Measurements from ENCODE around the gene INTS2.
"Not testable (repeated sequence)": the region's sequence is repeated elsewhere in the genome, so short reads cannot be mapped to it uniquely, and the experiment has no call there.

INTS2 gene

GRCh38 chr17:61908292-61909037 is 19.3 kb downstream of the INTS2 start:
- H3K4me3 ChIP-seq (ENCODE audit: low read depth, low read length) = no peak overlapping the region
- TF ChIP-seq, protein P1, sequence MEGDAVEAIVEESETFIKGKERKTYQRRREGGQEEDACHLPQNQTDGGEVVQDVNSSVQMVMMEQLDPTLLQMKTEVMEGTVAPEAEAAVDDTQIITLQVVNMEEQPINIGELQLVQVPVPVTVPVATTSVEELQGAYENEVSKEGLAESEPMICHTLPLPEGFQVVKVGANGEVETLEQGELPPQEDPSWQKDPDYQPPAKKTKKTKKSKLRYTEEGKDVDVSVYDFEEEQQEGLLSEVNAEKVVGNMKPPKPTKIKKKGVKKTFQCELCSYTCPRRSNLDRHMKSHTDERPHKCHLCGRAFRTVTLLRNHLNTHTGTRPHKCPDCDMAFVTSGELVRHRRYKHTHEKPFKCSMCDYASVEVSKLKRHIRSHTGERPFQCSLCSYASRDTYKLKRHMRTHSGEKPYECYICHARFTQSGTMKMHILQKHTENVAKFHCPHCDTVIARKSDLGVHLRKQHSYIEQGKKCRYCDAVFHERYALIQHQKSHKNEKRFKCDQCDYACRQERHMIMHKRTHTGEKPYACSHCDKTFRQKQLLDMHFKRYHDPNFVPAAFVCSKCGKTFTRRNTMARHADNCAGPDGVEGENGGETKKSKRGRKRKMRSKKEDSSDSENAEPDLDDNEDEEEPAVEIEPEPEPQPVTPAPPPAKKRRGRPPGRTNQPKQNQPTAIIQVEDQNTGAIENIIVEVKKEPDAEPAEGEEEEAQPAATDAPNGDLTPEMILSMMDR (IDR thresholded peaks at IDR 0.05; ENCODE audit: borderline replicate concordance, insufficient read depth, low read depth, low read length) = no peak

DNA sequence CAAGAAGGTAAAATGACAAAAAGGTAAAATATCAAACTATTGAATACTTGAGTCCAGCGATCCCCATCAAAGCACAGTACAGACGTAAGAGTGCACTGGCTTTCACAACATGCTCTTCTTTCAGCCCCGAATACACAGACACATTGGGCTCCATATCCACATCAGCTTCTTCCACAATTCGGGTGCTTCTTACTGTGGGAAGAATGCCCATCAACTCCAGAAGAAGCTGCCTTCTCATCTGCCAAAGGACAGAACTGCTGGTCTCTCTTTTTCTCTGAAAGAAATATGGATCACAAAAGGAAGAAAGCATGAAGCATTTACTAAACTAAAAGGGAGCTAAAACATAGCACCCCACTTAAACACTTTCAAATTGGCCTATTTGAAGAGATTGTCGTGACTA is 20.4 kb downstream of the INTS2 start:
- no peak overlapping the region for H3K4me3 ChIP-seq (ENCODE audit: low read depth, low read length)

DNA sequence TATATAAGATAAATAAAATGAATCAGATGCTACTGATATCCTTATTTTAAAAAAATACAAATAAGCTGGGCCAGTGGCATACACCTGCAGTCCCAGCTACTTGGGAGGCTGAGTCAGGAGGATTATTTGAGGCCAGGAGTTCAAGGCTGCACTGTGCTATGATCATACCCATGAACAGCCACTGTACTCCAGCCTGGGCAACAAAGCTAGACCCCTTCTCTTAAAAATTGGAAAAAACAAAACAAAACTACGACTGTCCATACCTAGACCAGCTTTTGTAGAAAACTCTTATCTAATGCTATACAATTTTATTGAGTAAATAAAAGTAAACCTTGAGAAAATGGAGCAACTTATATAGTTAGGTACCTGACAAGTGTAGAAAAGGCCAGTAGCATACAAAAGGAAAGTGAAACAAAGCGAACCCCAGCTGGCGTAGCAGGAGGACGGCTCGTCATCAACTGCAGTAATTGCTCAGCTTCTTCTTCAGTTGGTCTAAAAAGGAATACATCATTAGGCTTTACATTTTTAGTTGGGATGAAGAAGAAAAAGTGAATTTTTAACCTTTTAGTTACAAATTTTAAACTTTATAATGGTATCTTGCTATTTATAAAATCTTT is 23.6 kb downstream of the INTS2 start:
- no peak overlapping the region for H3K4me3 ChIP-seq (ENCODE audit: low read depth, low read length)
- TF ChIP-seq, protein P1 (IDR thresholded peaks at IDR 0.05; ENCODE audit: borderline replicate concordance, insufficient read depth, low read depth, low read length) = no peak

More for the DNA sequence above, 20.4 kb downstream of the INTS2 start:
- TF ChIP-seq, protein P1 (IDR thresholded peaks at IDR 0.05; ENCODE audit: borderline replicate concordance, insufficient read depth, low read depth, low read length) = no peak

- TF ChIP-seq, protein P1 (IDR thresholded peaks at IDR 0.05; ENCODE audit: borderline replicate concordance, insufficient read depth, low read depth, low read length) = no peak
- no peak overlapping the region for H3K4me3 ChIP-seq (ENCODE audit: low read depth, low read length)
Observed at GRCh38 chr17:61903251-61903650, 24.5 kb downstream of the INTS2 start.

- TF ChIP-seq, protein P1 (IDR thresholded peaks at IDR 0.05; ENCODE audit: borderline replicate concordance, insufficient read depth, low read depth, low read length) = no peak
- H3K4me3 ChIP-seq (ENCODE audit: low read depth, low read length) = no peak overlapping the region
Observed at GRCh38 chr17:61897548-61898180, 30.1 kb downstream of the INTS2 start.

DNA sequence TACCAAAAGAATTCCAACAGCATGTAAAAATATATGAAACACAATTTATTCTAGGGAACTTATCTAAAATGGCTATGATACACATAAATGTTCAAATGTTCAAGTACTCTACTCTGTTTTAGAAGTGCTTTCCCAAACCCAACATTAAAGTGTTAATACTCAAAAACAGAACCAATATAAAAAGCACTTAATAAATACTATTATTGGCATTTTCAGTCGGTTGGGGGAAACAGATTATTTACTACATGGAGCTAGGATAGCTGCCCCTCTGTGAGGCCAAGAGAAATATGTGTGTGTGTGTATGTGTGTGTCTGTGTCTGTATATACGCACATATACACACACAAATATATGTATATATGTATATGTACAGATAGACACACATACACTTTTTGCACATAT is 32.4 kb downstream of the INTS2 start:
- TF ChIP-seq, protein P1 (IDR thresholded peaks at IDR 0.05; ENCODE audit: borderline replicate concordance, insufficient read depth, low read depth, low read length) = no peak
- H3K4me3 ChIP-seq (ENCODE audit: low read depth, low read length) = no peak overlapping the region

GRCh38 chr17:61894310-61894709 is 33.5 kb downstream of the INTS2 start:
- H3K4me3 ChIP-seq (ENCODE audit: low read depth, low read length) = not testable (repeated sequence)

GRCh38 chr17:61887733-61888132 is 40.0 kb downstream of the INTS2 start:
- not testable (repeated sequence) for H3K4me3 ChIP-seq (ENCODE audit: low read depth, low read length)

- not testable (repeated sequence) for H3K4me3 ChIP-seq (ENCODE audit: low read depth, low read length)
Observed at GRCh38 chr17:61885865-61886264, 41.9 kb downstream of the INTS2 start.
